ENCODE data around the gene NUP58.

NUP58 gene

GRCh38 chr13:25378528-25378927, 77.1 kb downstream of the NUP58 start:
- no peak for DNase-seq

GRCh38 chr13:25379011-25379410, 77.6 kb downstream of the NUP58 start:
- no peak for DNase-seq

GRCh38 chr13:25380082-25380481, 78.7 kb downstream of the NUP58 start:
- DNase-seq = no peak

- DNase-seq = no peak
Observed at GRCh38 chr13:25380741-25381324, 79.4 kb downstream of the NUP58 start.

- no peak for DNase-seq
Observed at GRCh38 chr13:25384758-25385410, 83.5 kb downstream of the NUP58 start.

- no peak for DNase-seq
Observed at GRCh38 chr13:25391932-25392331, 90.5 kb downstream of the NUP58 start.
